ENCODE measurements around the gene OPA3.

The OPA3 gene

GRCh38 chr19:45500918-45501729 lies 83.5 kb downstream of the OPA3 start:
- no peak overlapping the region for H3K4me3 ChIP-seq (ENCODE audit: low read depth, low read length)
- no peak for TF ChIP-seq CTCF (IDR thresholded peaks at IDR 0.05; ENCODE audit: low read depth, low read length)

GRCh38 chr19:45499196-45500180 lies 85.1 kb downstream of the OPA3 start:
- H3K4me3 ChIP-seq (ENCODE audit: low read depth, low read length) = no peak overlapping the region

GRCh38 chr19:45498411-45499195 lies 86.0 kb downstream of the OPA3 start, which contains the start of gene PPM1N:
Gene PPM1N, plus strand, starts transcription at chr19:45498443. Its CDS starts 30 bp downstream, at chr19:45498473.
- H3K4me3 ChIP-seq (ENCODE audit: low read depth, low read length) = peak within 1 kb of the TSS; percentile 48
- no peak for TF ChIP-seq CTCF (IDR thresholded peaks at IDR 0.05; ENCODE audit: low read depth, low read length)

More at GRCh38 chr19:45499196-45500180, 85.1 kb downstream of the OPA3 start:
- no peak for TF ChIP-seq CTCF (IDR thresholded peaks at IDR 0.05; ENCODE audit: low read depth, low read length)

- no peak for TF ChIP-seq CTCF (IDR thresholded peaks at IDR 0.05; ENCODE audit: low read depth, low read length)
- no peak overlapping the region for H3K4me3 ChIP-seq (ENCODE audit: low read depth, low read length)
These were observed 86.8 kb downstream of the OPA3 start for GRCh38 chr19:45497791-45498190.

GRCh38 chr19:45496349-45496953 lies 88.2 kb downstream of the OPA3 start:
- H3K4me3 ChIP-seq (ENCODE audit: low read depth, low read length) = peak overlapping the region; percentile 74
- TF ChIP-seq CTCF (IDR thresholded peaks at IDR 0.05; ENCODE audit: low read depth, low read length) = no peak

GRCh38 chr19:45495178-45495577 lies 89.4 kb downstream of the OPA3 start:
- H3K4me3 ChIP-seq (ENCODE audit: low read depth, low read length) = no peak overlapping the region
- no peak for TF ChIP-seq CTCF (IDR thresholded peaks at IDR 0.05; ENCODE audit: low read depth, low read length)

Data from WI38 (cell line).